ENCODE data around the gene MAP2K2.

Gene MAP2K2

GRCh38 chr19:4084547-4084877 lies 39.4 kb downstream of the MAP2K2 start:
- no peak for TF ChIP-seq CTCF (IDR thresholded peaks at IDR 0.05; ENCODE audit: low read depth, low read length, missing control alignments)
- H3K4me3 ChIP-seq (ENCODE audit: low read depth, low read length): no peak overlapping the region
- no peak for DNase-seq (ENCODE audit: low read depth)

GRCh38 chr19:4083677-4084546 lies 40.0 kb downstream of the MAP2K2 start:
- DNase-seq (ENCODE audit: low read depth): no peak
- TF ChIP-seq CTCF (IDR thresholded peaks at IDR 0.05; ENCODE audit: low read depth, low read length, missing control alignments): no peak
- H3K4me3 ChIP-seq (ENCODE audit: low read depth, low read length): peak overlapping the region; percentile 9; the same call in 1 of the 2 replicates

GRCh38 chr19:4082172-4082571 lies 41.8 kb downstream of the MAP2K2 start:
- TF ChIP-seq CTCF (IDR thresholded peaks at IDR 0.05; ENCODE audit: low read depth, low read length, missing control alignments): no peak
- DNase-seq (ENCODE audit: low read depth): no peak
- H3K4me3 ChIP-seq (ENCODE audit: low read depth, low read length): no peak overlapping the region

GRCh38 chr19:4081441-4082129 lies 42.3 kb downstream of the MAP2K2 start:
- DNase-seq (ENCODE audit: low read depth): no peak
- TF ChIP-seq CTCF (IDR thresholded peaks at IDR 0.05; ENCODE audit: low read depth, low read length, missing control alignments): no peak
- H3K4me3 ChIP-seq (ENCODE audit: low read depth, low read length): no peak overlapping the region

- no peak overlapping the region for H3K4me3 ChIP-seq (ENCODE audit: low read depth, low read length)
- no peak for TF ChIP-seq CTCF (IDR thresholded peaks at IDR 0.05; ENCODE audit: low read depth, low read length, missing control alignments)
- DNase-seq (ENCODE audit: low read depth): no peak
Observed at GRCh38 chr19:4080473-4080872, 43.4 kb downstream of the MAP2K2 start.

GRCh38 chr19:4077800-4078684 lies 45.9 kb downstream of the MAP2K2 start:
- TF ChIP-seq CTCF (IDR thresholded peaks at IDR 0.05; ENCODE audit: low read depth, low read length, missing control alignments): no peak
- peak overlapping the region; percentile 44 for H3K4me3 ChIP-seq (ENCODE audit: low read depth, low read length)
- DNase-seq (ENCODE audit: low read depth): no peak
